ENCODE measurements around the gene SH3BP5L. TPM values are rescaled to one million over a fixed set of nuclear protein-coding genes. Genes with fewer than 3 reads are reported as not detected.

The SH3BP5L gene
- total and polyA plus RNA-seq, 2 of the 8 experiments (the other 6 are each of a cell fraction or from before 2014, with no cell fraction given): 20.2 to 28.4 TPM

- TF ChIP-seq EZH2 (IDR thresholded peaks at IDR 0.05; ENCODE audit: low read depth, low read length, severe bottlenecking): no peak
These were observed 23.4 kb upstream of the SH3BP5L start (continued) for GRCh38 chr1:248849152-248849551.

All from H1 (cell line).